Ishikawa (cell line): ENCODE results near the gene NAA40.

Experiments
- CEBPB ChIP-seq: IDR thresholded peaks from 2 replicates; pipeline ENCODE4 v1.6.1; 2012
- CREB1 ChIP-seq: IDR thresholded peaks from 2 replicates; pipeline ENCODE4 v1.6.1; 2012; ENCODE audit warnings: low read depth
- EGR1 ChIP-seq: IDR thresholded peaks from 2 replicates; pipeline ENCODE4 v1.6.1; 2012
- EP300 ChIP-seq: IDR thresholded peaks from 2 replicates; pipeline ENCODE4 v1.6.1; 2012; ENCODE audit warnings: borderline replicate concordance
- FOXM1 ChIP-seq: IDR thresholded peaks from 2 replicates; pipeline ENCODE4 v1.6.1; 2012; ENCODE audit warnings: low read depth, borderline replicate concordance
- MAX ChIP-seq: IDR thresholded peaks from 2 replicates; pipeline ENCODE4 v1.6.1; 2012
- NFIC ChIP-seq: IDR thresholded peaks from 2 replicates; pipeline ENCODE4 v1.6.1; 2012
- RAD21 ChIP-seq: IDR thresholded peaks from 2 replicates; pipeline ENCODE4 v1.6.1; 2012; ENCODE audit warnings: low read depth
- TAF1 ChIP-seq: IDR thresholded peaks from 2 replicates; pipeline ENCODE4 v1.6.1; 2012; ENCODE audit warnings: low read depth, mild to moderate bottlenecking
- TCF12 ChIP-seq: IDR thresholded peaks from 2 replicates; pipeline ENCODE4 v1.6.1; 2012; ENCODE audit warnings: low read depth
- TEAD4 ChIP-seq: IDR thresholded peaks from 2 replicates; pipeline ENCODE4 v1.6.1; 2012
- YY1 ChIP-seq: IDR thresholded peaks from 2 replicates; pipeline ENCODE4 v1.6.1; 2012; ENCODE audit warnings: low read depth
- ZBTB7A ChIP-seq: IDR thresholded peaks from 2 replicates; pipeline ENCODE4 v1.6.1; 2012; ENCODE audit warnings: low read depth
- TF ChIP-seq, protein P1 (sequence below): IDR thresholded peaks from 2 replicates; pipeline ENCODE4 v1.6.1; 2012; ENCODE audit warnings: low read depth, mild to moderate bottlenecking
- TF ChIP-seq, protein P2 (sequence below): IDR thresholded peaks from 2 replicates; pipeline ENCODE4 v1.6.1; 2012

NAA40 gene

DNA sequence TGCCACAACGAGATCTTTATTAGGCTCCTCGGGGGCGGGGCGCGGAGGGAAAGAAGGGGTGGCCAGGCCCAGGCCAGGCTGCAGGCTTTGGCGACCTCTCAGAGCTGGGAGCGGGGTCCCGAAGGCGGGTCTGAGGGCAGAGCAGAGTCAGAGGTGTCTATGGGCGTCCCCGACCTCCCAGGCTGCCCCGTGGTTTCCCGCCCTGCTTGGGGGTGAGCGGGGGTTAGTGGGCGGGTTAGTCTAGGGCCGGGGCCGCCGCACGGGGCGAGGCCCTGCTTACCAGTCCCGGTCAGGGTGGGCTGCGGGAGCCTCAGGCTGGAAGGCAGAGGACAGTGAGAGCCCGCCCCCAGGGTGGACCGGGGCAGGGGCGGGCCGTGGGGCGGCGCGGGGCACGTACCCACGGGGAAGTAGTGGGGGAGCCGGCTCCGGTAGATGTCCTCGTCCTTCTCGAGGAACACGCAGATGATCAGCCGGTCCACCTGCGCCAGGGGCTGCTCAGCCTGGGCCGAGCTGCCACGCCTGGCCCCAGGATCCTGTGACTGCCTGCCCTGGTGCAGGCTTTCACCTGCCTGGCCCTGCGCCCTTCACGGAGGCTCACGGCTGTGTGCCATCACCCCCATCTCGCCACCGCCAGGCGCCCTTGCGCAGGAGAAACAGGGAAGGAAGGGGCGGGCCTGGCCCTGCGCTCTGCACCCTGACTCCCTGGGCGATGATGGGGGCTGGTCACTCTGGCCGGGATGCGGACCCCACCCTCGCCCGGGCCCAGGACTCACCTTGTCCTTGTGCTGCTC, 60.0 kb downstream of the NAA40 start:
- TF ChIP-seq EP300 (no peak), RAD21 (no peak), TCF12 (no peak), FOXM1 (no peak), CEBPB (no peak), CREB1 (no peak), MAX (no peak), TEAD4 (no peak)
- TF ChIP-seq, protein P1, sequence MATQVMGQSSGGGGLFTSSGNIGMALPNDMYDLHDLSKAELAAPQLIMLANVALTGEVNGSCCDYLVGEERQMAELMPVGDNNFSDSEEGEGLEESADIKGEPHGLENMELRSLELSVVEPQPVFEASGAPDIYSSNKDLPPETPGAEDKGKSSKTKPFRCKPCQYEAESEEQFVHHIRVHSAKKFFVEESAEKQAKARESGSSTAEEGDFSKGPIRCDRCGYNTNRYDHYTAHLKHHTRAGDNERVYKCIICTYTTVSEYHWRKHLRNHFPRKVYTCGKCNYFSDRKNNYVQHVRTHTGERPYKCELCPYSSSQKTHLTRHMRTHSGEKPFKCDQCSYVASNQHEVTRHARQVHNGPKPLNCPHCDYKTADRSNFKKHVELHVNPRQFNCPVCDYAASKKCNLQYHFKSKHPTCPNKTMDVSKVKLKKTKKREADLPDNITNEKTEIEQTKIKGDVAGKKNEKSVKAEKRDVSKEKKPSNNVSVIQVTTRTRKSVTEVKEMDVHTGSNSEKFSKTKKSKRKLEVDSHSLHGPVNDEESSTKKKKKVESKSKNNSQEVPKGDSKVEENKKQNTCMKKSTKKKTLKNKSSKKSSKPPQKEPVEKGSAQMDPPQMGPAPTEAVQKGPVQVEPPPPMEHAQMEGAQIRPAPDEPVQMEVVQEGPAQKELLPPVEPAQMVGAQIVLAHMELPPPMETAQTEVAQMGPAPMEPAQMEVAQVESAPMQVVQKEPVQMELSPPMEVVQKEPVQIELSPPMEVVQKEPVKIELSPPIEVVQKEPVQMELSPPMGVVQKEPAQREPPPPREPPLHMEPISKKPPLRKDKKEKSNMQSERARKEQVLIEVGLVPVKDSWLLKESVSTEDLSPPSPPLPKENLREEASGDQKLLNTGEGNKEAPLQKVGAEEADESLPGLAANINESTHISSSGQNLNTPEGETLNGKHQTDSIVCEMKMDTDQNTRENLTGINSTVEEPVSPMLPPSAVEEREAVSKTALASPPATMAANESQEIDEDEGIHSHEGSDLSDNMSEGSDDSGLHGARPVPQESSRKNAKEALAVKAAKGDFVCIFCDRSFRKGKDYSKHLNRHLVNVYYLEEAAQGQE = no peak

- TF ChIP-seq YY1 = no peak
- no peak for TF ChIP-seq EP300
- TF ChIP-seq RAD21 = no peak
- TF ChIP-seq, protein P2, sequence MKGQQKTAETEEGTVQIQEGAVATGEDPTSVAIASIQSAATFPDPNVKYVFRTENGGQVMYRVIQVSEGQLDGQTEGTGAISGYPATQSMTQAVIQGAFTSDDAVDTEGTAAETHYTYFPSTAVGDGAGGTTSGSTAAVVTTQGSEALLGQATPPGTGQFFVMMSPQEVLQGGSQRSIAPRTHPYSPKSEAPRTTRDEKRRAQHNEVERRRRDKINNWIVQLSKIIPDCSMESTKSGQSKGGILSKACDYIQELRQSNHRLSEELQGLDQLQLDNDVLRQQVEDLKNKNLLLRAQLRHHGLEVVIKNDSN = no peak
- TF ChIP-seq, protein P1 = no peak
These were observed 60.7 kb downstream of the NAA40 start for GRCh38 chr11:63999349-64000025.

DNA sequence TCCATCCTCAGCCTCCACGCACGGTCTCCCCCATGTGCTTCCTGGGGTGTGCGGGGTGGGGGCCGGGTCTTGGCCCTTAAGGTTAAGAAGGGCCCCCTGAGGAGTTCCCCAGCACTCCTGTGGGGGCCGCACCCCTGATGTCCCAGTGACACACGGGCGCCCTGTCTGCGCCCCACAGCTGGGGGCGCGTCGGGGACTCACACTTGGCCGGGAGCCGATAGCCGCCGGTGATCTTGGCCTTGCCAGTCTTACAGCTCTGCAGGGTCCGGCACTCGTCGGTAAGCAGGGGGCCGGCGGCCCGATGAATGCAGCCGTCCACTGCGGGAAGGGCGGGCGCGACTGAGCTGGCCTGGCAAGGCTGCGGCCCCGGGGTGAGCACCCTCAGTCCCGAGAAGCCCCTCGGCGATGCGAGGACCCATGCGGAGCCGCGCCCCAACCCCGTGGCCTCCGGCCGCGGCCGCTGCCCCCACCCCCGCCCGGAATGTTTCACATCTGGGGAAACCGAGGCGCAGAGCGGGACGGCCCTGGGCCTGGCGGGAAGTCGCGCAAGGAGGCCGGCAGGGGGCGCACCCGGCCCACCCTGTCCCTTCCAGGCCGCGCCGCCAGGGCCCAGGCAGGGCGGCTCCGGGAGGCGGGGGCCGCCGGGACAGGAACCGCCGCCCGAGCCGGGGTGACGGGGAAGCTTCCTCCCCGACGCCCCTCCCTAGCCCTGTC, 61.4 kb downstream of the NAA40 start:
- TF ChIP-seq, protein P2 = no peak
- TF ChIP-seq TAF1 (no peak), RAD21 (no peak), NFIC (no peak), EGR1 (no peak), ZBTB7A (no peak), FOXM1 (no peak)
- TF ChIP-seq, protein P1 = no peak

GRCh38 chr11:64000740-64001483, 62.1 kb downstream of the NAA40 start:
- TF ChIP-seq, protein P1 = no peak
- no peak for TF ChIP-seq TEAD4
- TF ChIP-seq EGR1 = no peak
- TF ChIP-seq MAX = no peak
- no peak for TF ChIP-seq CEBPB
- no peak for TF ChIP-seq RAD21
- TF ChIP-seq EP300 = no peak
- no peak for TF ChIP-seq ZBTB7A
- TF ChIP-seq CREB1 = no peak
- TF ChIP-seq, protein P2 = no peak
- no peak for TF ChIP-seq NFIC
- no peak for TF ChIP-seq YY1
- TF ChIP-seq TCF12 = no peak
- no peak for TF ChIP-seq FOXM1
- no peak for TF ChIP-seq TAF1
